ENCODE results near the gene RASAL2. TPM values are rescaled to one million over a fixed set of nuclear protein-coding genes. Genes with fewer than 3 reads are reported as not detected.

Gene RASAL2
- total and polyA plus RNA-seq, 2 of the 13 experiments (the other 11 are each of a cell fraction or from before 2014, with no cell fraction given) = 5.4 to 5.9 TPM

GRCh38 chr1:178109348-178110143 is 15.6 kb downstream of the RASAL2 start:
- FAIRE-seq = no peak
- no peak for ATAC-seq
- peak; percentile 75 for TF ChIP-seq ZNF770 (CRISPR knock-in tag; IDR thresholded peaks at IDR 0.05)
- TF ChIP-seq PLSCR1 (CRISPR knock-in tag; IDR thresholded peaks at IDR 0.05; ENCODE audit: borderline replicate concordance) = no peak
- no peak for TF ChIP-seq ZNF33A (CRISPR knock-in tag; IDR thresholded peaks at IDR 0.05; ENCODE audit: borderline replicate concordance)
- no peak for TF ChIP-seq ZNF138 (CRISPR knock-in tag; IDR thresholded peaks at IDR 0.05; ENCODE audit: low read depth)
- TF ChIP-seq HOXA7 (CRISPR knock-in tag; IDR thresholded peaks at IDR 0.05) = no peak
- 68% methylated on average over 5 of the region's 5 CpGs for WGBS (ENCODE audit: low lambda C conversion rate)
- no peaks in the 10 kb centered on the region for H3K27me3 ChIP-seq (ENCODE audit: control insufficient read depth in 1 of 2, insufficient read depth in 2 of 2, low read length in 2 of 2)
- H3K4me2 ChIP-seq (ENCODE audit: low read depth, low read length) = no peak overlapping the region
- no peak overlapping the region for H3K27ac ChIP-seq (ENCODE audit: extremely low read length, insufficient read depth, low read length)
- intact Hi-C loops (cut with micrococcal nuclease; ENCODE audit: unreplicated experiment) = no loop called here
- in situ Hi-C loops (cut with HindIII; ENCODE audit: extremely low pct_ligation_motif_present, low pct_unique_long_range_greater_than_20kb) = no loop called here
- ChIA-PET POLR2A (interaction anchor here (1.3 kb wide), 1 partner anchor 16 kb away, joined by 4 read pairs; the partner anchor contains the start of gene RASAL2), CTCF (ENCODE audit: low intra/inter-chr PET ratio, low total read pairs) (no interaction called here)
- H3K4me1 ChIP-seq (ENCODE audit: insufficient read depth, low read length) = peaks cover 17% of the 10 kb centered on the region
- peaks cover 17% of the 10 kb centered on the region for H3K79me2 ChIP-seq (ENCODE audit: insufficient read depth, low read length)
- no peak overlapping the region for H3K9ac ChIP-seq (ENCODE audit: insufficient read depth, low read depth, low read length)
- H3K4me3 ChIP-seq (replicated peaks in 1 of 3; ENCODE audit: insufficient read depth in 1 of 3, low read depth in 2 of 3, low read length in 3 of 3) = no peak overlapping the region
- no peaks in the 10 kb centered on the region for H4K20me1 ChIP-seq (ENCODE audit: insufficient read depth, low read length)
- H3K36me3 ChIP-seq (replicated peaks in 1 of 2; ENCODE audit: control insufficient read depth in 1 of 2, insufficient read depth in 2 of 2, low read length in 2 of 2) = no peaks in the 10 kb centered on the region
- no TSS peak for BruUV-seq (replicated peaks)
- no peak overlapping the region for H2AFZ ChIP-seq (ENCODE audit: low read length)
- no peaks in the 10 kb centered on the region for H3K9me3 ChIP-seq (ENCODE audit: low read length)
- DNase-seq (ENCODE audit: low spot score) = no peak

Data from HepG2 (cell line).